Glomerular visceral epithelial cell (primary cell): ENCODE results near the gene OPTN.
"Not testable (repeated sequence)": the region's sequence is repeated elsewhere in the genome, so short reads cannot be mapped to it uniquely, and the experiment has no call there.

Experiments
- DNase-seq: peaks from one replicate; pipeline ENCODE4 v3.0.0-alpha.2; 2016; ENCODE audit errors: extremely low spot score

The OPTN gene

DNA sequence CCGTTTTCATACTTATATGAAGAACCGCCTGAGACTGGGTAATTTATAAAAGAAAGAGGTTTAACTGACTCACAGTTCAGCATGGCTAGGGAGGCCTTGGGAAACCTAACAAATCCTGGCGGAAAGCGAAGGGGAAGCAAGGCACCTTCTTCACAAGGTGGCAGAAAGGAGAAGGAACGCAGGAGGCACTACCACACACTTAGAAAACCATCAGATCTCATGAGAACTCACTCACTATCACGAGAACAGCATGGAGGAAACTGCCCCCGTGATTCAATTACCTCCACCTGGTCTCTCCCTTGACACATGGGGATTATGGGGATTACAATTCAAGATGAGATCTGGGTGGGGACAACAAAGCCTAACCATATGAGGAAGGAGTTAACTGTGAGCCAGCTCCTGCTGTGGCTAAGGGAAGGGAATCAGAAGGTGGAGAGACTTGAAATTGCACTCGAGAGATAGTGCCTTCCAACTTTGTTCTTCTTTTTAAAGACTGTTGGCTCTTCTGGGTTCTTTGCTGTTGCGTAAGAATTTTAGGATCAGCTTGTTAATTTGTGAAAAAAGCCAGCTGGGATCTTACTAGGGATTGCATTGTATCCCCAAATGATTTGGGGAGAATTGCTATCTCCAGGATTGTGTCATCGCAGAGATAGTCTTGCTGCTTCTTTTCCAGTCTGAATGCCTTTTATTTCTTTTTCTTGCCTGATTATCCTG, 21.0 kb downstream of the OPTN start:
- no peak for DNase-seq

DNA sequence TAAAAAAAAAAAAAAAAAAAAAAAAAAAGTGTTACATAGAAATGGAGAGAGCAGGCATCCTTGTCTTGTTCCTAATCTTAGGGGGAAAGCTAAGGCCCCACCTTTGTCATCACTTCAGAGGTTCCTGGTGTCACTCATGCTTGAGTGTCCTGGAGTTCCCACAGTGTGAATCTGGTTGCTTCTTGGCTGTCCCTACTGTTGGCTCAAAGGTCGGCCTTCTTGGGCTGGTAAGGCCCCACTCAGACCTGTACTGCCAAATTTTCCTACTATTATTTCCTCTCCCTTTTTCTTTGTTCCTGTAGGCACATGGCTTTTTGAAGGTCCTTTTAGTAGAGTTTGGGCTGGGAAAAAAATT, 21.5 kb downstream of the OPTN start:
- DNase-seq = no peak

- DNase-seq = no peak
These were observed 36.7 kb downstream of the OPTN start for GRCh38 chr10:13136651-13137050.

- DNase-seq = no peak
These were observed 39.2 kb downstream of the OPTN start for GRCh38 chr10:13139150-13139549.

- no peak for DNase-seq
These were observed 39.7 kb downstream of the OPTN start for GRCh38 chr10:13139676-13140075.

- no peak for DNase-seq
These were observed 40.7 kb downstream of the OPTN start for GRCh38 chr10:13140627-13141190.

DNA sequence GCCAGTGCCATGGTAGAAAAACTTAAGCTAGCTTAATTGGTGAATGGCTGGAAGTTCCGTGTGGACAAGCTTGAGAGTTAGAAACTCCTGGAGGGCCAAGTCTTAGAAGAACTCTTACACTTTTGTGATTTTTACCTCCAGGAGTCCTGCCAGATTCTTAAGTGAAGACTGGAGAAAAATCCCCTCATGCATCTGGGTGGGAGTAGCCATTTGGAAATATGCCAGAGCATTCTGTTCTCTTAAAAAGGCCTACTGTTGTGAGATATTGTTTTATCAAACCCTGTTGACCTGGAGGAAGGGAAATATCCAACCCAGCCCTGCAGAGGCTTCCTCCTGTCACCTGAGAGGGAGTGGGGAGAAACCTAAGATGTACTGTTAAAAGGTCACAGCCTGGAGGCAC, 43.8 kb downstream of the OPTN start:
- DNase-seq = no peak

GRCh38 chr10:13144814-13145213, 44.9 kb downstream of the OPTN start:
- DNase-seq = no peak

- no peak for DNase-seq
These were observed 46.4 kb downstream of the OPTN start for GRCh38 chr10:13146379-13146778.

DNA sequence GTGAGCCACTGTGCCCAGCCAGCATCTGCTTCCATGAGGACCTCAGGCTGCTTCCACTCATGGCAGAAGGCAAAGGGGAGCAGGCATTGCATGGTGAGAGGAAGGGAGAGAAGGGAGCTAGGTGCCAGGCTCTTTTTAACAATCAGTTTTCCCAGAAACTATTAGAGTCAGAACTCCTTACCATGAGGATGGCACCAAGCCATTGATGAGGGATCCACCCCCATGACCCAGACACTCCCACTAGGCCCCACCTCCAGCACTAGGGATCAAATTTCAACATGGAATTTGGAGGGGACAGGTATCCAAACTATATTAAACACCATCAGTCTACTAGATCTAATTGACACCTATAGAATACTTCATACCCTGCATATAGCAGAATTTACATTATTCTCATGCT, 47.2 kb downstream of the OPTN start:
- no peak for DNase-seq

- DNase-seq = no peak
These were observed 52.3 kb downstream of the OPTN start for GRCh38 chr10:13152296-13152695.

- not testable (repeated sequence) for DNase-seq
These were observed 55.9 kb downstream of the OPTN start for GRCh38 chr10:13155860-13156259.

GRCh38 chr10:13158401-13158800, 58.4 kb downstream of the OPTN start:
- DNase-seq = no peak

GRCh38 chr10:13160934-13161856, 61.2 kb downstream of the OPTN start, which contains the start of gene MCM10:
Gene MCM10 (plus strand): TSS chr10:13161558. CDS start chr10:13164203, 2,645 bp downstream.
- DNase-seq = peak; percentile 99

DNA sequence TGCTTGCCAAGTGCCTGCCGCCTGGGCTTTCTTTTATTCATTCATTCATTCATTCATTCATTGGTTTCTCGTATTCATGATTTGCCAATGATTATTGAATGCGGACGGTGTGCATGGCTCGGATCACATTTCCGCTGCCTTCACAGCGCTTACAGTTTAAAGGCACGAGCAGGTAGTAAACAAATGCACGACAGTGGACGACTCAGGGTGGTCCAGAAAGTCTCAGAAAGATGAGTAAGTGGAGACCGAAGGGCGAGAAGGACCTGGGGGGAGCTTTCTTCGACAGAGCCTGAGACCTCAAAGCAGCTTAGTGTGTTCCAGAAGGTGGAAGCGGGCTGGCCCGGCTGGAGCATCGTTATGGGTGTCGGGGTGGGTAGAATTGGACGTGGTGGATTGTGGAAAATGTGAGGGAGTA, 61.9 kb downstream of the OPTN start:
- peak; percentile 15 for DNase-seq

- DNase-seq = no peak
These were observed 63.9 kb downstream of the OPTN start for GRCh38 chr10:13163859-13164258.

- DNase-seq = no peak
These were observed 65.2 kb downstream of the OPTN start for GRCh38 chr10:13165177-13165576.

DNA sequence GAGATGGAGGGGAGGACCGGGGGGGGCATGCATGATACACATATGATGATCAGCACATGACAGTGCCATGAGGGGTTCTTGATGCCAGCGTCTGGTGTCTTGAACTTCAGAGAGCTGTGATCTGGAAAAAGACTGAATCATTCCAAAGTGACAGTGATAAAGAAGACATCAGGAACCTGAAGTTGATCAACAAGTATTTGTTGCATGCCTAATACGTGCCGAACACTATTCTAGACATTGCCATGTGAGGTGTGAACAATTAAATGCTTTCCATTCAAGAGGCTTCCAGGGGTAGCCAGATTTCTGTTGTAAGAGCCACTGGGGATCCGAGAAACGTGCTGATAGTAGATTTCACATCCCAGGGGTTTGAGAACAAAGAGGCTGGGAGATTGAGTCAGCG, 67.6 kb downstream of the OPTN start:
- no peak for DNase-seq

DNA sequence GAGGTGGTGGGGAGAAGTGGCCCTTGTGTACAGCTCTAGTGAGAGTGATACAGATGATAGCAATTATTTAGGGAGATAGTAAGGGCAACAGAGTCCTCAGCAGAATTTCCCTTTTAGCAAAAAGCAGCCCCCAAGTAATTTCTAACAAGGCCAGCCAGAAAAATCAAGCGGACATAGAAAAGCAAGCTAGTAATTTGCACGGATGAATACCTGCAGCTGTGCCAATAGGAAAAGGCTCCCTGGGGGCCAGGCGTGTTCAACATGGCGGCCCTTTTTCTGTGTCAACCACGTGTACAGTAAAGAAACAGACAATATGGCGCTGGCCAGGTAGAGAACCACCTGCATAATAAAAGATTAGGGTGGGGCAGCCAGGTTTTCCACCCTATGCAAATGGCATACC, 68.8 kb downstream of the OPTN start:
- DNase-seq = no peak

GRCh38 chr10:13173616-13174015, 73.7 kb downstream of the OPTN start:
- no peak for DNase-seq

- no peak for DNase-seq
These were observed 80.8 kb downstream of the OPTN start for GRCh38 chr10:13180788-13181187.

- no peak for DNase-seq
These were observed 82.5 kb downstream of the OPTN start for GRCh38 chr10:13182424-13182823.

DNA sequence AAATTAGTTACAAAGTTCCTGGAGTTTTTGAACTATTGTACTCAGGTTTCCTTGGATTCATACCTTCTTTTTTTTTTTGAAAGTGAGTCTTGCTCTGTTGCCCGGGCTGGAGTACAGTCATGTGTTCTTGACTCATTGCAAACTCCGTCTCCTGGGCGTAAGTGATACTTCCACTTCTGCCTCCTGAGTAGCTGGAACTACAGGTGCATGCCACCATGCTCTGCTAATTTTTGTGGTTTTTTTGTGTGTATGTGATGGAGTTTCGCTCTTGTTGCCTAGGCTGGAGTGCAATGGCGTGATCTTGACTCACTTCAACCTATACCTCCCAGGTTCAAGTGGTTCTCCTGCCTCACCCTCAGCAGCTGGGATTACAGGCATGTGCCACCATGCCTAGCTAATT, 83.7 kb downstream of the OPTN start:
- DNase-seq = no peak
